ENCODE results near the gene UBTD1. TPM values are rescaled to one million over a fixed set of nuclear protein-coding genes. Genes with fewer than 3 reads are reported as not detected.
A peak's percentile ranks its signal among the peaks of the same experiment; 100 is the strongest.

The UBTD1 gene
- total RNA-seq, 3 donors from 2014 or later: 0.49 to 7.3 (median 3.4) TPM

DNA sequence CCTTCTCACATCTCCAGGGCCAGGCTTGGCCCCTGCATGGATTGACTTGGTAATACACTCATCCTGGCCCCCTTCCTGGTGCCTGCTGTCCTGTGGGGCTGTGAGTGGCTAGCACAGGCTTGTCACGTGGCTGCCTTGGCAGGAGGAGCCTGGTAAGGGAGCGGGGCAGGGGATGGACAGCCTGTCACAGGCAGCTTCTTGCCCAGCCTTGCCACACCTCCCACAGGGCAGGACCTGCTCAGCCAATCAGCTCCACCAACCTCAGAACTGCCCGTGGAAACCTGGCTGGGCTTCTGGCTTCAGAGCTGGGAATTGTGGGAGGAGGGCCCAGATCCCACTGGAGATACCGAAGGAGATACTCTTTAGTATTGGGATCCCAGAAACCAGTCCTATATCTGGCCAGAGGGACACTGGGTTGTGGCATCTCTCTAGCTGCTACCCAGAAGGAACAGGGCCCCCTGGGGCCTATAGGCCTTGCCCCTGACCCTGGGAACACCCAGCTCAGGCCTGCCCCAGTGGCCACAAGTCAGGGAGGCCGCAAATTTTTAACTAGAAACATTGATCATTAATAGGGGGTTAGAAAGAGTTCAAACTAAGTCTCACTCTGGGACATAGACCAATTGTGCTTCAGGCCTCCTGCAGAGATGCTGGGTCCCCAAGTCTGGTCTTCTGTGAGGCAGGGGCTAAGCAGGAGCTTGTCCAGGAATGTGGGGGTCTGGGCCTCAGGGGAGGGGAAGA lies 85.5 kb downstream of the UBTD1 start, which contains the start of gene HOGA1:
Gene HOGA1, plus strand, starts transcription at position 330 of the 738 bp plus-strand sequence. Its CDS starts 315 bp downstream, at position 645.
- H3K4me1 ChIP-seq (ENCODE audit: low read depth): no peaks in the 10 kb centered on the region
- DNase-seq (peak; percentile 13 to 70 (median 32)), ATAC-seq (peak; percentile 87)
- H3K4me3 ChIP-seq: no peak within 1 kb of the TSS
- H3K36me3 ChIP-seq (ENCODE audit: low read depth): no peaks in the 10 kb centered on the region
- TF ChIP-seq, protein P1, sequence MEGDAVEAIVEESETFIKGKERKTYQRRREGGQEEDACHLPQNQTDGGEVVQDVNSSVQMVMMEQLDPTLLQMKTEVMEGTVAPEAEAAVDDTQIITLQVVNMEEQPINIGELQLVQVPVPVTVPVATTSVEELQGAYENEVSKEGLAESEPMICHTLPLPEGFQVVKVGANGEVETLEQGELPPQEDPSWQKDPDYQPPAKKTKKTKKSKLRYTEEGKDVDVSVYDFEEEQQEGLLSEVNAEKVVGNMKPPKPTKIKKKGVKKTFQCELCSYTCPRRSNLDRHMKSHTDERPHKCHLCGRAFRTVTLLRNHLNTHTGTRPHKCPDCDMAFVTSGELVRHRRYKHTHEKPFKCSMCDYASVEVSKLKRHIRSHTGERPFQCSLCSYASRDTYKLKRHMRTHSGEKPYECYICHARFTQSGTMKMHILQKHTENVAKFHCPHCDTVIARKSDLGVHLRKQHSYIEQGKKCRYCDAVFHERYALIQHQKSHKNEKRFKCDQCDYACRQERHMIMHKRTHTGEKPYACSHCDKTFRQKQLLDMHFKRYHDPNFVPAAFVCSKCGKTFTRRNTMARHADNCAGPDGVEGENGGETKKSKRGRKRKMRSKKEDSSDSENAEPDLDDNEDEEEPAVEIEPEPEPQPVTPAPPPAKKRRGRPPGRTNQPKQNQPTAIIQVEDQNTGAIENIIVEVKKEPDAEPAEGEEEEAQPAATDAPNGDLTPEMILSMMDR (IDR thresholded peaks at IDR 0.05): no peak
- intact Hi-C loops (cut with DNase I, micrococcal nuclease): no loop called here
- H3K9me3 ChIP-seq: no peaks in the 10 kb centered on the region

DNA sequence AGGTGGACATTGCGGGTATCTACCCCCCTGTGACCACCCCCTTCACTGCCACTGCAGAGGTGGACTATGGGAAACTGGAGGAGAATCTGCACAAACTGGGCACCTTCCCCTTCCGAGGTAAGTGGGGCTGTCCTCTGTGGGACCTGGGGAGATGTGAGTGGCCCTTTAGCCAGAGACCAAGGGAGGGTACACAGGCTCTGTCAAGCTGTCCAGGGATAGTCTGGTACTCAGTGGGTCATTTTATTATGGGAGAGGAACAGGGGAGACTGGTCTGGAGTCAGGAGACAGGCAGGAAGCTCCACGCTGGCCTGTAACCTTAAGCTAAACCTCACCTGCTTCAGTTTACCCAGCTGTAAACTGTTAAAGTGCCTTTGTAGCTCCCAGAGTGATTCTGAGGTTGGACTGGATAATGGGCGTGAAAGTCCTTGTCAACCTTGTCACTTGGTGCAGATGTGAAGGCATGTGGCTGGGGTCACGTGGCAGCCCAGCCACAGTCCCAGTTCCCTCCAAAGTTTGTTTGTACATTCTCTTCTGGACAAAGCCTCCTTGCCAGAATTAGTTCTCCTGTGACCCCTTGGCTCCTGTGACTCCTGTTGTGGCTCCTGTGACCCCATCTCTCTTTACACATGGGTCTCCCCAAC lies 86.2 kb downstream of the UBTD1 start:
- Histone ChIP-seq H3K9me3 (no peaks in the 10 kb centered on the region), H3K4me3 (no peak overlapping the region), H3K36me3 (ENCODE audit: low read depth) (no peaks in the 10 kb centered on the region), H3K4me1 (ENCODE audit: low read depth) (no peaks in the 10 kb centered on the region)
- TF ChIP-seq, protein P1 (IDR thresholded peaks at IDR 0.05): no peak
- intact Hi-C loops (cut with DNase I, micrococcal nuclease): no loop called here
- DNase-seq (no peak), ATAC-seq (no peak)

- intact Hi-C loops (cut with DNase I, micrococcal nuclease): no loop called here
- ATAC-seq (no peak), DNase-seq (no peak)
- H3K9me3 ChIP-seq: no peaks in the 10 kb centered on the region
- no peaks in the 10 kb centered on the region for H3K4me1 ChIP-seq (ENCODE audit: low read depth)
- TF ChIP-seq, protein P1 (IDR thresholded peaks at IDR 0.05): no peak
- H3K4me3 ChIP-seq: no peak overlapping the region
- no peaks in the 10 kb centered on the region for H3K36me3 ChIP-seq (ENCODE audit: low read depth)
Observed at GRCh38 chr10:97585439-97585811, 86.7 kb downstream of the UBTD1 start.

- Histone ChIP-seq H3K4me1 (ENCODE audit: low read depth) (no peaks in the 10 kb centered on the region), H3K36me3 (ENCODE audit: low read depth) (no peaks in the 10 kb centered on the region), H3K9me3 (no peaks in the 10 kb centered on the region), H3K4me3 (no peak overlapping the region)
- DNase-seq: no peak
- intact Hi-C loops (cut with DNase I, micrococcal nuclease): no loop called here
- TF ChIP-seq, protein P1 (IDR thresholded peaks at IDR 0.05): no peak
- no peak for ATAC-seq
Observed at GRCh38 chr10:97587183-97587582, 88.5 kb downstream of the UBTD1 start.

DNA sequence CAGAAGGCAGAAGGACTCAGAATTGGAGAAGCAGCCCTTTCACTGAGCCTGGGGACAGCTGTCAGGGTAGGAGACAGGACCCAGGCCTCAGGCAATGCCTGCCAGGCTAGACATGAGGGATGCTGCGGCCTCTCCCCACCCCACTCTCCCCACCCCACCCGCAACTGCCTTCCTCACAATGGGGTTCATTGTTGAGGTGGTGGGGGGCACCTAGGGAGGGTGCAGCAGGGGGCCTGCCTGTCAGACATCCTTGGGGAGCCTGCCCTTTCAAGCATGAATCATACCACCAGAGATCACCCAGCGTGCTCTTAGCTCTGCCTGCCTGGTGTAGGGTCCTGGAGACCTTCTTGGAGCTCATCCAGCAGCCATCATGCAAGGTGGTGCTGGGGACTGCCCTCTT lies 90.8 kb downstream of the UBTD1 start, which contains the start of gene C10orf62:
Gene C10orf62, plus strand, starts transcription at position 243 of the 400 bp plus-strand sequence. CDS start 177 bp downstream, outside the sequence.
- TF ChIP-seq, protein P1 (IDR thresholded peaks at IDR 0.05): no peak
- intact Hi-C loops (cut with DNase I, micrococcal nuclease): no loop called here
- no peak for ATAC-seq

More for the DNA sequence above, 90.8 kb downstream of the UBTD1 start, which contains the start of gene C10orf62:
- Histone ChIP-seq H3K36me3 (ENCODE audit: low read depth) (no peaks in the 10 kb centered on the region), H3K4me3 (no peak within 1 kb of the TSS), H3K9me3 (no peaks in the 10 kb centered on the region), H3K4me1 (ENCODE audit: low read depth) (no peaks in the 10 kb centered on the region)
- DNase-seq: no peak
